HG03565 (cell line): ENCODE measurements around the gene SMIM23.

ENCODE experiments used
- ATAC-seq: cut with Tn5 transposase; IDR thresholded peaks from one replicate; pipeline ENCODE4 v1.9.1; 2021; ENCODE audit warnings: mild to moderate bottlenecking, moderate library complexity; ENCODE audit not compliant: unreplicated experiment

SMIM23 gene

GRCh38 chr5:171785517-171785916, at the start of gene SMIM23:
SMIM23 (plus strand) TSS chr5:171785817; CDS start chr5:171785872, 55 bp downstream.
- no peak for ATAC-seq

- ATAC-seq = no peak
Observed at GRCh38 chr5:171736976-171737891, 48.4 kb upstream of the SMIM23 start.

GRCh38 chr5:171738501-171738900, 47.1 kb upstream of the SMIM23 start:
- no peak for ATAC-seq

- no peak for ATAC-seq
Observed at GRCh38 chr5:171739271-171739670, 46.3 kb upstream of the SMIM23 start.

- ATAC-seq = no peak
Observed at GRCh38 chr5:171743436-171744076, 42.1 kb upstream of the SMIM23 start.

GRCh38 chr5:171744264-171744663, 41.4 kb upstream of the SMIM23 start:
- no peak for ATAC-seq

GRCh38 chr5:171744882-171745281, 40.7 kb upstream of the SMIM23 start:
- ATAC-seq = no peak

- no peak for ATAC-seq
Observed at GRCh38 chr5:171745602-171746001, 40.0 kb upstream of the SMIM23 start.

- ATAC-seq = no peak
Observed at GRCh38 chr5:171747061-171747859, 38.4 kb upstream of the SMIM23 start.

- ATAC-seq = no peak
Observed at GRCh38 chr5:171748720-171749119, 36.9 kb upstream of the SMIM23 start.

- no peak for ATAC-seq
Observed at GRCh38 chr5:171749365-171749764, 36.3 kb upstream of the SMIM23 start.

GRCh38 chr5:171750311-171750788, 35.3 kb upstream of the SMIM23 start:
- no peak for ATAC-seq

- ATAC-seq = no peak
Observed at GRCh38 chr5:171755354-171755821, 30.2 kb upstream of the SMIM23 start.

- ATAC-seq = no peak
Observed at GRCh38 chr5:171757853-171758535, 27.6 kb upstream of the SMIM23 start.

GRCh38 chr5:171759777-171760176, 25.8 kb upstream of the SMIM23 start:
- ATAC-seq = no peak

GRCh38 chr5:171762021-171762608, 23.5 kb upstream of the SMIM23 start:
- no peak for ATAC-seq

- no peak for ATAC-seq
Observed at GRCh38 chr5:171762903-171763302, 22.7 kb upstream of the SMIM23 start.

GRCh38 chr5:171764265-171764664, 21.4 kb upstream of the SMIM23 start:
- ATAC-seq = no peak

- no peak for ATAC-seq
Observed at GRCh38 chr5:171766875-171767274, 18.7 kb upstream of the SMIM23 start.

- no peak for ATAC-seq
Observed at GRCh38 chr5:171770153-171770552, 15.5 kb upstream of the SMIM23 start.
